Upper lobe of left lung (tissue), 6 donors: Measurements from ENCODE around the gene THRA. TPM values are rescaled to one million over a fixed set of nuclear protein-coding genes. Genes with fewer than 3 reads are reported as not detected.

Source experiments
- ATAC-seq, 2 donors: fragments of 200-7000 bp; cut with Tn5 transposase; one replicate each; pipeline ENCODE4 v1.9.1; 2022; ENCODE audit warnings: mild to moderate bottlenecking in 2 of 2, moderate library complexity in 2 of 2; ENCODE audit not compliant: low FRiP score in 2 of 2
- DNase-seq, 2 donors: peaks; one replicate each; pipeline ENCODE4 v3.0.0-alpha.2; 2019 to 2020
- H3K27ac ChIP-seq, 4 donors: fragments of 200-600 bp; sonication (generic); one replicate each; pipeline ENCODE4 v1.5.1; 2016 to 2019
- H3K27me3 ChIP-seq, 4 donors: fragments of 200-600 bp; sonication (generic); one replicate each; pipeline ENCODE4 v1.5.1; 2017 to 2019
- H3K36me3 ChIP-seq, 4 donors: fragments of 200-600 bp; sonication (generic); one replicate each; pipeline ENCODE4 v1.5.1; 2016 to 2019
- H3K4me1 ChIP-seq, 4 donors: fragments of 200-600 bp; sonication (generic); one replicate each; pipeline ENCODE4 v1.5.1; 2018 to 2019
- H3K4me3 ChIP-seq, 4 donors: fragments of 200-600 bp; sonication (generic); one replicate each; pipeline ENCODE4 v1.5.1; 2017 to 2019; ENCODE audit warnings: mild to moderate bottlenecking in 2 of 4, moderate library complexity in 1 of 4
- H3K9me3 ChIP-seq, 4 donors: fragments of 200-600 bp; sonication (generic); one replicate each; pipeline ENCODE4 v1.5.1; 2018 to 2019
- EP300 ChIP-seq, 4 donors: sonication (generic); formaldehyde crosslinking; IDR thresholded peaks; one replicate each; pipeline ENCODE4 v1.5.1; 2017; ENCODE audit warnings: antibody characterized with exemption in 4 of 4, control low read depth in 2 of 4
- POLR2A ChIP-seq, 4 donors: fragments of 450-650 bp; IDR thresholded peaks; one replicate each; pipeline ENCODE4 v1.5.1; 2016 to 2017; ENCODE audit warnings: antibody characterized with exemption in 4 of 4, mild to moderate bottlenecking in 2 of 4
- POLR2AphosphoS5 ChIP-seq, 2 donors: sonication (generic); formaldehyde crosslinking; IDR thresholded peaks; one replicate each; pipeline ENCODE4 v1.5.1; 2017; ENCODE audit warnings: antibody characterized with exemption in 2 of 2
- WGBS, 2 donors: methylation state at CpG; one replicate each; pipeline ENCODE4 v1.1.5; 2017 to 2018; 5-methylcytosine and 5-hydroxymethylcytosine counted together
- total RNA-seq, 6 donors: library from RNA; depleted of rRNA in 4 of 6; stranded (reverse); fragments of >200 nt in 4 of 6; gene quantifications; one replicate each; pipeline versions ENCODE4 v1.1.0 to v1.2.1, GENCODE V29; 2016 to 2021
- TF ChIP-seq, protein P1 (sequence below), 6 experiments: fragments of 450-650 bp in 4 of 6; fragments of 200-600 bp in 2 of 6; sonication (generic) in 2 of 6; IDR thresholded peaks; one replicate each; pipeline ENCODE4 v1.5.1; 2016 to 2019; ENCODE audit warnings: antibody characterized with exemption in 6 of 6
- donor health status: DM: no; HTN: no; CAD: no; lungs with moderate emphysema.
- donor health status: DM: no; HTN: yes; CAD: no; lungs with severe emphysema.

THRA gene
- total RNA-seq, 6 donors from 2014 or later = 31.0 to 55.3 (median 49.9) TPM

DNA sequence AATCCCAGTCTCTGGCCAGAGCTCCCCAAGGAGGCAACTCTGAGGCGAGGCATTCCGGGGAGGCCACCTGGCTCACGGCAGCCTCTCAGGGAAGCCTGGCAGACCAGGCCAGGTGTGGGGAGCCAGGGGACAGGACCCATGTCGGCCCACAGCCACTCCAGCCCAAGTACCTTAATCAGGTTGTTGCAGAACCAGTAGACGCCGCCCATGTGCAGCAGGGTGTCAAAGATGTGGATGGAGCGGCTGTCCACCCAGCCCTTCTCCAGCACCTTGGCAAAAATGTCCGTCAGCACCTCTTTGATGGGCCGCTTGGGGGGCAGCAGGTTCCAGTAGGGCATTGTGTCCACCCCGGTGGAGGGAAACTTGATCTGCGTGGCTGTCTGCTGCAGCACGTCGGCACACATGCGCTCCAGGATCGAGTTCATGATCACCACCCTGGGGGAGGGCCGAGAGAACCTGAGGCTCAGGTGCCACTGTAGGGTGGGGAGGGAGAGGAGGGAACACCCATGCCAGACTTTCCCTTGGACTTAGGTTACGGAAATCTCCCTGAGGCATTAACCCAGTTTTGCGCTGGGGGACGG, 39.7 kb upstream of the THRA start:
- TF ChIP-seq POLR2A (IDR thresholded peaks at IDR 0.05) = peak in 1 of 4 donors; percentile 11
- no peak for TF ChIP-seq POLR2AphosphoS5 (IDR thresholded peaks at IDR 0.05)
- no peak for TF ChIP-seq EP300 (IDR thresholded peaks at IDR 0.05)
- TF ChIP-seq, protein P1, sequence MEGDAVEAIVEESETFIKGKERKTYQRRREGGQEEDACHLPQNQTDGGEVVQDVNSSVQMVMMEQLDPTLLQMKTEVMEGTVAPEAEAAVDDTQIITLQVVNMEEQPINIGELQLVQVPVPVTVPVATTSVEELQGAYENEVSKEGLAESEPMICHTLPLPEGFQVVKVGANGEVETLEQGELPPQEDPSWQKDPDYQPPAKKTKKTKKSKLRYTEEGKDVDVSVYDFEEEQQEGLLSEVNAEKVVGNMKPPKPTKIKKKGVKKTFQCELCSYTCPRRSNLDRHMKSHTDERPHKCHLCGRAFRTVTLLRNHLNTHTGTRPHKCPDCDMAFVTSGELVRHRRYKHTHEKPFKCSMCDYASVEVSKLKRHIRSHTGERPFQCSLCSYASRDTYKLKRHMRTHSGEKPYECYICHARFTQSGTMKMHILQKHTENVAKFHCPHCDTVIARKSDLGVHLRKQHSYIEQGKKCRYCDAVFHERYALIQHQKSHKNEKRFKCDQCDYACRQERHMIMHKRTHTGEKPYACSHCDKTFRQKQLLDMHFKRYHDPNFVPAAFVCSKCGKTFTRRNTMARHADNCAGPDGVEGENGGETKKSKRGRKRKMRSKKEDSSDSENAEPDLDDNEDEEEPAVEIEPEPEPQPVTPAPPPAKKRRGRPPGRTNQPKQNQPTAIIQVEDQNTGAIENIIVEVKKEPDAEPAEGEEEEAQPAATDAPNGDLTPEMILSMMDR (IDR thresholded peaks at IDR 0.05) = peak in 1 of 6 experiments; percentile 5
- Histone ChIP-seq H3K36me3 (peaks cover 5 to 65% (median 32%) of the 10 kb centered on the region in 4 donors), H3K4me1 (peaks cover 81 to 92% (median 84%) of the 10 kb centered on the region in 4 donors), H3K27ac (peak overlapping the region; percentile 69 to 83 (median 79)), H3K4me3 (peak overlapping the region in 2 of 4 donors; percentile 2 to 20), H3K9me3 (no peaks in the 10 kb centered on the region), H3K27me3 (no peaks in the 10 kb centered on the region)
- peak; percentile 57 to 85 for DNase-seq
- peak in 1 of 2 donors; percentile 45 for ATAC-seq
- WGBS, 2 donors = 52 to 64% methylated on average over 4 to 19 of the region's 19 CpGs

DNA sequence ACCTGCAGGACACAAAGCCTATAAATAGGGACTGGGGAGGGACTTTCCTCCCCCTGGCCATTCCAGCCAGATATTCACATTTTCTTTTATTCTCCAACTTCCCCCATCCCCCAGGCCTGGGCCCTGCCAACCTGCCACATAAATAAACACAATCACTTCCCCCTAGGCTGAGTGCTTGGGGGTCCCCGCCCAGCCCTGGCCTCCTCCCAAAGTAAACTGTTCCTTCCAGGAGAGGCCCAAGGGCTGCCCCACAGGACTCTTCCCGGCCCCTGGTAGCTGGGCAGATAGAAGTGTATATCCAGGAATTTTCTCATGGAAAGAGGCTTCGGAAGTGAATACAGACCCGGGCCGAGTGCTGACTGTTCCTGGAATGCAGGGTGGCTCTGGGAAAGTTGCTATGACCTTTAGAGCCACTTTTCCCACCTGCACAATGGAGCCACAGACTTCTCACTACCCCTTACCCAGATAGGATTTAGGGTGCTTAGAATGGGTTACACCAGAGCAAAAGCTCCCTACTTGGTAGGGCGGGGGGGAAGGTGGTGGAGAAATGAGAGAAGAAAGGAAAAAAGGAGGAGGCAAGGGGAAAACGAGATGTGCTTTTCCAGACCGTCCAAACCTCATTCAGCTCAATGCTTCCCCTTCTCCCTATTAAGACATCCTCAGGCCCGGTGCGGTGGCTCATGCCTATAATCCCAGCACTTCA, 39.0 kb upstream of the THRA start:
- H3K4me3 ChIP-seq = peak overlapping the region in 1 of 4 donors; percentile 20
- peak; percentile 2 to 70 for ATAC-seq
- no peaks in the 10 kb centered on the region for H3K9me3 ChIP-seq
- H3K27ac ChIP-seq = peak overlapping the region; percentile 69 to 83 (median 79)
- H3K4me1 ChIP-seq = peaks cover 74 to 85% (median 77%) of the 10 kb centered on the region in 4 donors
- peak in 1 of 2 donors; percentile 87 for DNase-seq
- no peak for TF ChIP-seq POLR2A (IDR thresholded peaks at IDR 0.05)
- peak; percentile 23 to 97 (median 54) for TF ChIP-seq EP300 (IDR thresholded peaks at IDR 0.05)
- peak; percentile 67 to 87 for TF ChIP-seq POLR2AphosphoS5 (IDR thresholded peaks at IDR 0.05)
- TF ChIP-seq, protein P1 (IDR thresholded peaks at IDR 0.05) = no peak
- H3K27me3 ChIP-seq = no peaks in the 10 kb centered on the region
- H3K36me3 ChIP-seq = peaks cover 9 to 72% (median 39%) of the 10 kb centered on the region in 4 donors
- 38 to 49% methylated on average over 10 of the region's 10 CpGs for WGBS, 2 donors

- H3K4me1 ChIP-seq = peaks cover 65 to 73% (median 68%) of the 10 kb centered on the region in 4 donors
- peaks cover 15 to 75% (median 44%) of the 10 kb centered on the region in 4 donors for H3K36me3 ChIP-seq
- no peaks in the 10 kb centered on the region for H3K27me3 ChIP-seq
- H3K9me3 ChIP-seq = no peaks in the 10 kb centered on the region
- ATAC-seq (no peak), DNase-seq (no peak)
- no peak overlapping the region for H3K4me3 ChIP-seq
- WGBS, 2 donors = 81 to 85% methylated on average over 8 of the region's 8 CpGs
- no peak for TF ChIP-seq POLR2AphosphoS5 (IDR thresholded peaks at IDR 0.05)
- TF ChIP-seq, protein P1 (IDR thresholded peaks at IDR 0.05) = no peak
- no peak for TF ChIP-seq POLR2A (IDR thresholded peaks at IDR 0.05)
- no peak for TF ChIP-seq EP300 (IDR thresholded peaks at IDR 0.05)
- H3K27ac ChIP-seq = peak overlapping the region in 3 of 4 donors; percentile 78 to 83 (median 80)
These were observed 37.9 kb upstream of the THRA start for GRCh38 chr17:40024901-40025300.

DNA sequence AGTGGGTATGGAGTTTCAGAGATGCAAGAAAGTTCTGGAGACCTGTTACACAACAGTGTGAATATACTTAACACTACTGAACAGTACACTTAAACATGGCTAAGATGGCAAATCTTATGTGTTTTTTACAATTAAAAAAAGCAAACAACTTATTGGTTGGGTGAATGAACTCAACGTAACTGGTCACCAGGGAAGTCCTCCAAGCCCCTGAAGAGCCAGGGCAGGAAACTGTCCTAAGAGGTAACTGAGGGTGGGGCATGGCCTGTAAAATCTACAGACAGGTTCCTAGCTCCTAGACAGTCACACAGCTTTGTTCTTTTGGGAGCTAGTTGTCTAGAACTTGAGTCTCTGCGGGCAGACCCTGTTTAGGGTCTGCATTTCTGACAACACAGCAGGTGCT, 37.2 kb upstream of the THRA start:
- no peak for TF ChIP-seq POLR2AphosphoS5 (IDR thresholded peaks at IDR 0.05)
- TF ChIP-seq EP300 (IDR thresholded peaks at IDR 0.05) = peak in 2 of 4 donors; percentile 31 to 60
- TF ChIP-seq, protein P1 (IDR thresholded peaks at IDR 0.05) = no peak
- TF ChIP-seq POLR2A (IDR thresholded peaks at IDR 0.05) = no peak
- H3K9me3 ChIP-seq = no peaks in the 10 kb centered on the region
- peaks cover 17 to 75% (median 44%) of the 10 kb centered on the region in 4 donors for H3K36me3 ChIP-seq
- peak in 1 of 2 donors; percentile 77 for DNase-seq
- ATAC-seq = no peak
- H3K27ac ChIP-seq = peak overlapping the region; percentile 26 to 83 (median 79)
- H3K4me1 ChIP-seq = peaks cover 62 to 66% (median 63%) of the 10 kb centered on the region in 4 donors
- WGBS, 2 donors = 62 to 70% methylated on average over 2 of the region's 2 CpGs
- no peak overlapping the region for H3K4me3 ChIP-seq
- no peaks in the 10 kb centered on the region for H3K27me3 ChIP-seq
